Stimulated activated CD4-positive, alpha-beta T cell treated with anti-CD3 and anti-CD28 coated beads, Interleukin-4, amount 100 ng/mL, for 4 hours (primary cell): ENCODE data around the gene RPRD2.

ENCODE experiments used
- DNase-seq, 2 experiments: peaks; one replicate each; pipeline ENCODE4 v3.0.0-alpha.2; 2020

RPRD2 gene

DNA sequence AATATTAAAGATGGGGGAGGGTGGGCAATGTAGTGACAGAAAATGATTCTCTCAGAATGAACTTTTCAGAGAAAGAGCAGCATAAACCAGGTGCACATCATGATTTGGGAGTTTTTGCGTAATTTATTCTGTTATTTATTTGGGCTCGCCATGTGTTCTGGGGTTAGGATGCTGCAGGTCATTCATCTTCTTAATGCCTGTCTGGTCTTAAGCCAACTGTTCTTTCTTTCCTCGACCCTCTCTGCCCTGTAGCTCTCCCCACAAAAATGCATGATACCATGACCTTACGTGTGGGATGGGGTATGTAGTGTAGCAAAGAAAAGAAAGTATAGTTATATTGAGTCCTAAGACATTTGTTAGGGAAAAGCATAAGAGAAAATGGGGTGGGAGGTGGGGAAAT is 110.9 kb downstream of the RPRD2 start:
- DNase-seq = no peak

GRCh38 chr1:150476754-150477153 is 112.8 kb downstream of the RPRD2 start:
- no peak for DNase-seq

GRCh38 chr1:150477320-150477719 is 113.4 kb downstream of the RPRD2 start:
- no peak for DNase-seq

DNA sequence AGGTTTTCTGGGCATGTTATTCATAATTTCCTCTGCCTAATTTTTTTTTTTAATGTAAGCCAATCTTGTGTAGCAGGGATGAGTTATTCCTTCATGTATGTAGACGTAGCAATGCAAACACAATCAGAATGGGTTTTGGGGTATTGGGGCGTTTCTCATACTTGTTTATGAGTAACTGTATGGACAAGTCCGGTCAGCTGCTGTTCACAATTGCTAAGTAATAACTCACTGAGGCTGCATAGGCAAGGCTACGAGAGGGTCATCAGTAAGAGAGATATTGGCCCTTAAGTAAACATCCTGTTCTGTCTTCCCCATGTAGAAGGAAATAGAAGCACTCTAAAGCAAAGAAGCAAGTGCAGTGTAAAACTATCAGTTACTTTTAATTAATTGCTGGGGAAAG is 113.8 kb downstream of the RPRD2 start:
- no peak for DNase-seq

DNA sequence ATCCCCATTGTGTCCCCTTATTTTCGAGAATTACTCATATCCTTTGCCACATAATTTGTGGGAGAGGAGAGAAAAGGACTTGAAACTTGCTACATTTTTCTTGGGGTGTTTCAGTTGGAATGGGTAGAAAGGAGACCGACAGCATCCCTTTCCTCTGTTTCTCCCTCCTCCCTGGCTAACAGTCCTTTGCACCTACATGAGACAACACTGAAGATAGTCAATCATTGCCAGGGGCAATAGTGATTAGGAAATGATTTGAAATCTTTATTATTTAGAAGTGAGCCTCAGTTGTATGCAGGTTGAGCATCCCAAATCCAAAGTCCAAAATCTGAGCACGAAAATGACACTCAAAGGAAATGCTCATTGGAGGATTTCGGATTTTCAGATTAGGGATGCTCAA is 115.4 kb downstream of the RPRD2 start:
- DNase-seq = no peak

- no peak for DNase-seq
Observed at GRCh38 chr1:150479927-150480352, 116.0 kb downstream of the RPRD2 start.

- DNase-seq = no peak
Observed at GRCh38 chr1:150484431-150484830, 120.5 kb downstream of the RPRD2 start.

GRCh38 chr1:150484861-150485260 is 120.9 kb downstream of the RPRD2 start:
- no peak for DNase-seq

- peak; percentile 85 to 94 for DNase-seq
Observed at GRCh38 chr1:150486966-150487762, 123.2 kb downstream of the RPRD2 start, which contains the start of gene TARS2. TSS of gene TARS2 (plus strand) at chr1:150487419. CDS start at chr1:150487451, 32 bp downstream.

GRCh38 chr1:150487763-150488115 is 123.8 kb downstream of the RPRD2 start:
- no peak for DNase-seq

GRCh38 chr1:150493175-150493574 is 129.2 kb downstream of the RPRD2 start:
- no peak for DNase-seq

DNA sequence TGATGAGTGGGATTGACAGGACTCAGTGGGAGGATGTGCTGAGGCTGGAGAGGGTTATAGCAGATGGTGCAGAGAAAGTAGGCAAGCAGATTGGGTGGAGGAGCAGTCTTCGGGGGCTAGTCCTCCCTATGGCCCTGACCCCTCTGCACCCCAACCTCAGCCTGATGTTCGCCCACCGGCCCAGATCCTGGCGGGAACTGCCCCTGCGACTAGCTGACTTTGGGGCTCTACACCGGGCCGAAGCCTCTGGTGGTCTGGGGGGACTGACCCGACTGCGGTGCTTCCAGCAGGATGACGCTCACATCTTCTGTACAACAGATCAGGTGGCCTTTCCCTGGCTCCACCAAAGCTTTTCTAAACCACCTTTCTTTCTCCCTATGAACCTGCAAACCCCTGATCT is 134.4 kb downstream of the RPRD2 start:
- DNase-seq = no peak

DNA sequence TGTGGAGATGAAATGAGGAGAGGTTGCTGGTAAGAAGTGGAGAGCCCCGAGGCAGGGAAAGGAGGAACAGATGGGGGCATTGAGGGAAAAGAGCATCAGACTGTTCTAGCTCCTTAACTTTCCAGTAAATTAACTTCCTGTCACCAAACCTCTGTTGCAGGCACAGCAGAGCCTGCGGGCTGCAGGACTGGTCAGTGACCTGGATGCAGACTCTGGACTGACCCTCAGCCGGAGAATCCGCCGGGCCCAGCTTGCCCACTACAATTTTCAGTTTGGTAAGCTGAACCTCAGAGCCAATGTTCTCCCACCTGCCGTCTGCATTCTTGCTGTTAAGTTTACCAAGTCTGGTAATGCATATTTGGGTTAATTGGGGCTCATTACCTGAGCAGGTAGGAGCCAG is 141.5 kb downstream of the RPRD2 start:
- no peak for DNase-seq

DNA sequence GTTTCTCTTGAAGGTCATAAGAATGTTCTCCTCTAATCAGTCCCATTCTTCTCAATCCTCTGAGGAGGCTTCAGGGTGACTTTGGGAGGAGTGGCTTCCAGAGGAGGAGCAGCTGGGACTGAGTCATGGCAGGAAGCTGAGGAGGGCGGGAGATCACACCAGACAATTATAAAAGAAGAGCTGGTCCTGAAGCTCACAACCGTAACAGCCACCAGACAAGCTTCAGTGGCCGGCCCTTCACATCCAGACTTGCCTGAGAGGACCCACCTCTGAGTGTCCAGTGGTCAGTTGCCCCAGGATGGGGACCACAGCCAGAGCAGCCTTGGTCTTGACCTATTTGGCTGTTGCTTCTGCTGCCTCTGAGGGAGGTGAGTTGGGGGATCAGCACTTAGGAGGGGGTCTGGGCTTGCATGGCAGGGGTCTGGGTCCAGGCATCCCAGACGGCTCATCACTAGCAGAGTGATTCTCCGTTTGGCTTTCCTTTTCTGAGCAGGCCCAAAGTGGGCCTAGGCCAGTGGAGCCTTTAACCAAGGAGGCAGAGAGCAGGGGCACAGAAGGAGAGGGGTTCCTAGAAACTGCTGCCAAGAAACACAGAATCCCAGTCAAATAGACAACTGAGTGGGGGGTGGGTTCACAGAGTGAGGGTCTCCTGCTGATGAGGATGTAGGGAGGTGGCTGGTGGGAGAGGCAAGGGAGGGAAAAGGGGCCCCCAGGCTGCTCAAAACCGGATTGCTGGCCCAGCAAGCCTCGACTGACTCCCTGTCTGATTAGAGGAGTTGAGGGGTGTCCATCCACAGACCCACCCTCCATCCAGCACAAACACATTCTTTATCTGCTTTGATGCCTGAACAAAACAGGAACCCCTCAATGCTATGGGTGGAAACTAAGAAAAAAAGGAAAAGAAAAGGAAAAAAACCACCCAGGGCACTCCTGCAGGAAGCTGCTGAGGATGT is 144.2 kb downstream of the RPRD2 start, which contains the start of gene ECM1:
ECM1 (plus strand) TSS at position 198 of the 953 bp plus-strand sequence; CDS start at position 299, 101 bp downstream.
- no peak for DNase-seq

DNA sequence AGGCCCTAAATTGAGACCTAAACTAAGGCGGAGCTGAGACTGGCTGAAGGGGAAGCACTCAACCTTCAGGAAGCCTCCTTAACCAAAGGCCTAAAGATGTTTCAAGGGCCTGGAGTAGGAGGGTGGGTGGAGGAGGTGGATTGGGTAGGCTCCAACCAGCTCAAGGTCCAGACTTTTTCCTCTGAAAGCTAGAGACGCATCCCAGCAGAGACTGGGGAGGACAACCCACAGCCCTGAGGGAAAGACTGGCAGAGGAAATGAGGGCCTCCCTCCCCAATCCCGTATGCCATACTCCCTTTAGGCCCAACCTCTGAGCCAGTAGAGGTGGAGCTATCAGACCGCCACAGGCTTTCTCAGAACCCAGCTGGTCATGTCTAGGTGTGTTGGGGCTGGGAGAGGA is 145.0 kb downstream of the RPRD2 start:
- DNase-seq = no peak

- no peak for DNase-seq
Observed at GRCh38 chr1:150511551-150511950, 147.6 kb downstream of the RPRD2 start.

DNA sequence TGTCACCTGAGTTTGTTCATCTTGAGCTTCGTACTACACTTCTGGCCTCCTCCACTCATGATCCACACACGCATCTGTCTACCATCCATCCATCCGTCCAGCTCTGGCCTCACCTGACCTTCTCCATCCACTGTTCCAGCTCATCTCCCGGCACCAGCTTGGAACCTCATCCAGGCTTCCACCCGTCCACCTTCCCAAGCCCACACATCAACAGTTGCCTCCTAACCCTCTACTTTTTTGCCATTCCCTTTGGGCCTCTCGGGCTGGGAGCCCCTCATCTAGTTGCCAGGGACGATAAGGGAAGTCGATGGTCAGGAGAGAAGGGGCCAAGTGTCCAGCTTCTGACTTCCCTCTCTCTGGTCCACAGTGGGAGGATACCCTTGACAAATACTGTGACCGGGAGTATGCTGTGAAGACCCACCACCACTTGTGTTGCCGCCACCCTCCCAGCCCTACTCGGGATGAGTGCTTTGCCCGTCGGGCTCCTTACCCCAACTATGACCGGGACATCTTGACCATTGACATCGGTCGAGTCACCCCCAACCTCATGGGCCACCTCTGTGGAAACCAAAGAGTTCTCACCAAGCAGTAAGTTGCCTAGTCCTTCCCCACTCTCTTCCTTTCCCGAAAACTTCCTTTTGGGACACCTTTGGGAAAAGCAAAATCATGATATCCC is 148.2 kb downstream of the RPRD2 start:
- DNase-seq = no peak

DNA sequence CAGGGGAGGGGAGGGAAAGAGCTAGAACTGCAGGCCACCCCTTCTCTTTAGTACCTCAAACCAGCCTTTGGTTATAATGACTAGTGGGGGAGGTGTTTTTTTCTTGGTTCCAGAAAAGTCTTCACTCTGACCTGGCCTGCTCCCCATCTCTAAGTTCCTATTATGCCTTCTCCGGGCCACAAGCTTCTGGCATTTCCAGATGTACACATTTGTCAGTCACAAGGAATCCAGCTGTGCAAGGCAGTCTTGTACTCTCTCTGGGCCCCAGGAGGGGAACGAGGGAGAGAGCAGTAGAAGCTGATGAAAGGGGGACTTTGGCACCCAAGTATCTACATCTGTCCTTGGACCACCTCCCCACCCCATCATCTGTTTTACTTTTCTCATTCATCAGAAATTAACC is 148.9 kb downstream of the RPRD2 start:
- DNase-seq = no peak

- no peak for DNase-seq
Observed at GRCh38 chr1:150513351-150513791, 149.4 kb downstream of the RPRD2 start.

GRCh38 chr1:150514260-150514659 is 150.3 kb downstream of the RPRD2 start:
- no peak for DNase-seq

- no peak for DNase-seq
Observed at GRCh38 chr1:150514913-150515327, 151.0 kb downstream of the RPRD2 start.

DNA sequence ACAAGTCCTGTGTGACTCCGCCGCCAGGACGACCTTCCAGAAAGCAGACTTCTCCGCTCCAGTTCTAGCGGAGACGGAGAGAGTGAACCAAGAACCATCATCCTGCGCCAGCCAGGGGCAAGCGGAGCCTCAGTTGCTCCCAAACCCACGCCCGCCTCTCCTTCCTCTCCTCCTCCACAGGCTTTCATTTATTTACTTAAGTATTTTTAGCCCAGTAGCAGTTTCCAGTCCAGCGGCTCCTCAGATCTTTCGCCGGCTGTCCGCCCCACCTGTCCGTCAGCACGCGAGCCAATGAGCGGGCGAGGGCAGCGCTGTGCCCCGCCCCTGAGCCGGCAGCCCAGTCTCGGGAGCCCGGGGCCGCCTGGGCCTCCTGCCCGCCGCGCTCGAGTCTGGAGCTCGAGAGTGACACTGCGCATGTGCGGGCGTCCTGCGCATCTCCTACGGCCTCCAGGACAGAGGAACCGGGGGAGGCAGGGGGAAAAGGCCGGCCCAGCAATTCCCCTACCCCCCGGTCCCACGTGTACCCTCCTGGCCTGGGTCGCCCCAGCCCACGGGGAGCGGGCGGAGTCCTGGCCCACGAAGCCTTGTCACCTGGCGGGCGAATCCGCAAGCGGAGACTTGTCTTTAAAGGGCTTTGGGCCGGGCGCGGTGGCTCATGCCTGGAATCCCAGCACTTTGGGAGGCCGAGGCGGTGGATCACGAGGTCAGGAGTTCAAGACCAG is 151.5 kb downstream of the RPRD2 start, which contains the start of gene FALEC:
FALEC (plus strand) TSS at position 425 of the 722 bp plus-strand sequence.
- DNase-seq = peak; percentile 88 to 89
